Measurements from ENCODE around the gene PDCD1LG2.

Gene PDCD1LG2

DNA sequence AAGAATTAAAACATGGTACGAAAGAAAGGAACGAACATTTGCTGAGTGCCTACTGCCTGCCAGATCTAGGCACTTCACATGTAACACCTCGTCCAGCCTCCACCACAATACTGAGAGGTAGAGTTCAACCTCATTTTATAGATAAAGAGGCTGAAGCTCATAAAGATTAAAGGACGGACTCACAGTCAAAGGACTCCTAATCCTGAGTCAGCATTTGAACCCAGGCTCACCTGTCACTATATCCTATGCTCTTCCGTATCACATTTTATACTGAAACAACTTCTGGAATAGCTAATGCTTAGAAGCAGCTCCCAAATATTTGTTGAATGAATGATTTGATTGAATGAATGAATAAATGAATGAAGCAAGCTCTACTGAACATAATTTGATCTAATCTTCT is 22.5 kb downstream of the PDCD1LG2 start:
- no peak for DNase-seq

- DNase-seq: no peak
These were observed 26.4 kb downstream of the PDCD1LG2 start for GRCh38 chr9:5536684-5537083.

DNA sequence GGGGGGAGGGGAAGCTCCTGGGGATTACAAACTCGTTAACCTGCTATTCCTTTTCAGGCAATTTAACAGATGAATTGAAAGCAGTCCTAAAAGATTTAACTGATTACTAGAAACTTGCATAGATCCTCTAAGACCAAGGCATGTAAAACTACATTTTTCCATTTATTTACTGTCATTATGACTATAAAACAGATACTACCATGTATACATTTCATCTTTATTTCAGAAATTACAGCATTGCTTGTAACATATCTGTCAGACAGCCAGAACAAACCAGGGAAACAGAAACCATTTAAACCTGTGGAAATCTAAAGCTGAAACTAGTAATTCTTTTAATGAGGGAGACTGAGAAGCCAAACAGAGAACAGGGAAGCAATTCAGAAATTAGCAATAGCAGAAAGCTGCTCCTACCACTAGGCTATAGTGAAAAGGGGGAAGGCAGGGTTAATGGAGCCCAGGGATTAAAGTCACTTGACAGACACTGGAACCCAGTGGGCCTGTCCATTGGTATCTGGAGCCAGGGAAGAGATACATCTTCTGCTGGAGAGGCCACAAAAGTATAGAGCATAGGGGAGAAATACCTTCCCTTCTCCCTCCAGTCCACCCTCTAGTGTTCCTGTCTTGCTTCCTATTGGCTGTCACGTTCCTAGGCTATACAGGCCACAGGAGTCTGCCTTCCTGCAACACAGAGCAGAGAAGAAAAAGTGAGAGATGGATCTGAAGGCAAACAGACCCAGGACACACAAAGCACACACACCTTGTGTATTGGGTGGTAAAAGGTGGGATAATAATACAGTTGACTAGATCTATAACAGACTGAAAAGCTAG is 33.8 kb downstream of the PDCD1LG2 start:
- no peak for DNase-seq

- DNase-seq: no peak
These were observed 39.6 kb downstream of the PDCD1LG2 start for GRCh38 chr9:5549658-5550650.

GRCh38 chr9:5551368-5552150 is 41.2 kb downstream of the PDCD1LG2 start:
- no peak for DNase-seq

GRCh38 chr9:5552301-5552700 is 42.0 kb downstream of the PDCD1LG2 start:
- DNase-seq: no peak

- DNase-seq: no peak
These were observed 42.9 kb downstream of the PDCD1LG2 start for GRCh38 chr9:5553211-5553610.

DNA sequence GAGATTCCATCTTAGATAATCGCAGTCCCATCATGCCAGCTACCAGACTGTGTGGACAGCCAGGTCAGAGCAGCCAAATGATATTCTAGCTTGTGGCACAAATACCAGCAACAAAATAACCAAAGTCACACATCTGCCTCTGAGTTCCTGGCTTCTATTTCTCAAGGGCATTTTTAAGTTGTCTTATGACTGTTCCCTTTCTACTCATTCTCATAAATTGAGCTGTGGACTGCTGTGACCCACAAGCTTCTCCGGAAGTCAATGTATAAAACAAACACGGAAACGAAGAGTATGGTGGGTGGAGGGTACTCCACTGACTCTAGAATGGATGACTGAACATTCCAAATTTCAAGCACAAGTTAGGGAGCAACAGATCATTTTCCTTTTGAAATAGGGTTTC is 43.9 kb downstream of the PDCD1LG2 start:
- no peak for DNase-seq

GRCh38 chr9:5556101-5556705 is 45.9 kb downstream of the PDCD1LG2 start:
- no peak for DNase-seq

GRCh38 chr9:5557606-5558587 is 47.6 kb downstream of the PDCD1LG2 start:
- DNase-seq: peak in 1 of 2 experiments; percentile 27

GRCh38 chr9:5559659-5560058 is 49.3 kb downstream of the PDCD1LG2 start:
- DNase-seq: no peak

- no peak for DNase-seq
These were observed 50.2 kb downstream of the PDCD1LG2 start for GRCh38 chr9:5560443-5561100.

DNA sequence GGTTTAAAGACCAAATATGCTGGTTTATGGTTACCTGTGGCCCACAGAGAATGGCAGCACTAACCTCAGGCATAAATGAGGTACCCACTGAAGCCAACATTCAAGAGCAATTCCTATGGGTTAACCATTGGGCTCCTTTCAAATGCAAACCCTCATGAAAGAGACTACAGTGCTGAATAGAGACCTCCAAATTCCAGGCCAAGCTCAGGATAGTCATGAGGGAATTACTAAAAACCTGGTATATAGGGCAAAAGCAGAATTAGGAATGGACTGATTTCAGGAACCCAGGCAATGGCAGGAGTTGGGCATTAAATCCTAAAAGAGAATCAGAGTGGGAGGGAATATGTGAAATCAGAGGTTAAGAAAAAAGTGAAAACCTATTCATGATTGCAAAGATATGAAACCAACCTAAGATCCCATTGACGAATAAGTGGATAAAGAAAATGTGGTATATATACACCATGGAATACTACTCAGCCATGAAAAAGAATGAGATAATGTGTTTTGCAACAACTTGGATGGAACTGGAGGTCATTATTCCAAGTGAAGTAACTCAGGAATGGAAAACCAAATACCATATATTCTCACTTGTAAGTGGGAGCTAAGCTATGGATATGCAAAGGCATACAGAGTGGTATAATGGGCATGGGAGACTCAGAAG is 51.6 kb downstream of the PDCD1LG2 start:
- DNase-seq: no peak

DNA sequence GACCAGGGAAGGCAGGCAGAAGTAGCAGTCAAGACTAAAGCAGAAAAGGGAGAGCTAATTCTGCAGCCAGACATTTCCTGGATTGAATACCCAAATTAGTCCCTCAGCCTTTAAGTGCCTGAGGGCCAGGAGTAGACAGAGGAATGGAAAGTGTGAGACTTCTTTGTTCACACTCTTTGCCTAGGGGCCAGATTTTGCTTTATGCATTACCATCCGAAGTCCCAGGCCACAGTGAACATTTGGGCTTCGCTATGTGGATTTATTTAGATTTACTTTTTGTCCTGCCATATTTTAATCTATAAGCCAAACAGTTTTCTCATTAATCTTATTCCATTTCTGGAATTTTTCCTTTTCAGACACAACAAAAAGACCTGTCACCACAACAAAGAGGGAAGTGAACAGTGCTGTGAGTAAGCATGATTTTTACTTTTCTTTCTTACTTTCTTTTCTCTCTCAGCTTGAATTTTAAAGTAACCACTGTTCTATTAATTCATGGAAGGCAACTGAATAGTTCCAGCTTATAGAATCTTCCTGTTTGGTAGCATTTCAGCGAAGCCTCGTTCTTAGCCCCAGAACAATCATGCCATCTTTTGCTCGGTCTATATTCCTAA is 52.6 kb downstream of the PDCD1LG2 start:
- no peak for DNase-seq

GRCh38 chr9:5563417-5563815 is 53.1 kb downstream of the PDCD1LG2 start:
- DNase-seq: no peak

GRCh38 chr9:5563886-5564285 is 53.6 kb downstream of the PDCD1LG2 start:
- no peak for DNase-seq

DNA sequence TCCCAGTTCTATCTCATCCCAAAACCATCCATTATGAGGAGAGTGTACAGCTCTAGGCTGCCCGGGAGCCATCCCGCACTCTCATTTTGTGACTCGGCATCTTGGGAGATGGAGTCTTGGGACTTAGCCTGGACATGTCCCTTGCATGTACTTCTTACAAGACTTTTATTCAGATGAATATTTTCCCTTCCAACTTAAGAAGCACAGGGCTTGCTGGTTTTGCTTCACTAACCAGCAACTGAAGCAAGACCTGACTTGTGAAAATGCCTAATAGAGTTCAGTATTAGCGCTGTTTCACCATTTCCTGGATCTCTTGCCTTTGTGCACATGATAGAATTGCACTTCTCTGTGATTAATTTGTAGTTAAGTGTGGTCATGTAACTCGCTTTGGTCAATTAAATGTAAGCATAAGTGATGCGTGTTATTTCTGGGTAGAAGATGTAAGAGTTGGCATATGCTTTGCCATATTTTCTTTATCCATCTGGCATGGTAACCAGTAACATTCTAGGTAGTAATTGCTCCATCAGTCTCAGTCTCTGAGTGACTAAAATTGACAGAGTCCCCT is 55.8 kb downstream of the PDCD1LG2 start:
- no peak for DNase-seq

- no peak for DNase-seq
These were observed 58.5 kb downstream of the PDCD1LG2 start for GRCh38 chr9:5568868-5569267.

- DNase-seq: no peak
These were observed 59.1 kb downstream of the PDCD1LG2 start for GRCh38 chr9:5569409-5569808.
